HL-60 (cell line): ENCODE measurements around the gene RASGRP2.

ENCODE experiments used
- GABPA ChIP-seq: IDR thresholded peaks from 2 replicates; pipeline ENCODE4 v1.6.1; 2012; ENCODE audit warnings: low read depth
- POLR2AphosphoS5 ChIP-seq: IDR thresholded peaks from 2 replicates; pipeline ENCODE4 v1.6.1; 2012; ENCODE audit warnings: low read depth
- TF ChIP-seq, protein P1 (sequence below): IDR thresholded peaks from one replicate; pipeline ENCODE4 v1.5.1; 2011; ENCODE audit warnings: low read length, control low read depth, inconsistent platforms; ENCODE audit not compliant: insufficient read depth

DNA sequence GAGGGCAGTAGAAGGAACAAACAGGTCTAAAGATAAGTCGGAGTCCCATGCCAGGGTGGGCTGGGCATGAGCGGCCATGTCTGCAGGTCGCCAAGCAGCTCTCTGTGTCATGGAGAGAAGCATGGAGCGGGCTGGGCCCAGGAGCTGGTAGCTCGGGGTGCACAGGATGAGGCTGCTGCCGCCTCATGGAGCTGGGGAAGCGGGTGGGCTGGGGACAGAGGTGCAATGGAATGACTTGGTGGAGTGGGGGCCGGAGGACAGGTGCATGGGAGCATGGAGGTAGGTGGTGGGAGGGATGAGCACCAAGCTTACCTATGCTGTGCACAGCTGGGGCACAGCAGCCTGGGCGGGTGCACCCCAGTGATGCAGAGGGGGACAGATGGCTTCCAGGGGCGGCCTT, 24.5 kb downstream of the RASGRP2 start:
- TF ChIP-seq, protein P1, sequence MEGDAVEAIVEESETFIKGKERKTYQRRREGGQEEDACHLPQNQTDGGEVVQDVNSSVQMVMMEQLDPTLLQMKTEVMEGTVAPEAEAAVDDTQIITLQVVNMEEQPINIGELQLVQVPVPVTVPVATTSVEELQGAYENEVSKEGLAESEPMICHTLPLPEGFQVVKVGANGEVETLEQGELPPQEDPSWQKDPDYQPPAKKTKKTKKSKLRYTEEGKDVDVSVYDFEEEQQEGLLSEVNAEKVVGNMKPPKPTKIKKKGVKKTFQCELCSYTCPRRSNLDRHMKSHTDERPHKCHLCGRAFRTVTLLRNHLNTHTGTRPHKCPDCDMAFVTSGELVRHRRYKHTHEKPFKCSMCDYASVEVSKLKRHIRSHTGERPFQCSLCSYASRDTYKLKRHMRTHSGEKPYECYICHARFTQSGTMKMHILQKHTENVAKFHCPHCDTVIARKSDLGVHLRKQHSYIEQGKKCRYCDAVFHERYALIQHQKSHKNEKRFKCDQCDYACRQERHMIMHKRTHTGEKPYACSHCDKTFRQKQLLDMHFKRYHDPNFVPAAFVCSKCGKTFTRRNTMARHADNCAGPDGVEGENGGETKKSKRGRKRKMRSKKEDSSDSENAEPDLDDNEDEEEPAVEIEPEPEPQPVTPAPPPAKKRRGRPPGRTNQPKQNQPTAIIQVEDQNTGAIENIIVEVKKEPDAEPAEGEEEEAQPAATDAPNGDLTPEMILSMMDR = no peak
- TF ChIP-seq POLR2AphosphoS5 (no peak), GABPA (no peak)
